ENCODE results near the gene FOXQ1. TPM values are rescaled to one million over a fixed set of nuclear protein-coding genes. Genes with fewer than 3 reads are reported as not detected.
"Not testable (repeated sequence)": the region's sequence is repeated elsewhere in the genome, so short reads cannot be mapped to it uniquely, and the experiment has no call there.

FOXQ1 gene
- total RNA-seq, 1 donor from 2014 or later = not detected

DNA sequence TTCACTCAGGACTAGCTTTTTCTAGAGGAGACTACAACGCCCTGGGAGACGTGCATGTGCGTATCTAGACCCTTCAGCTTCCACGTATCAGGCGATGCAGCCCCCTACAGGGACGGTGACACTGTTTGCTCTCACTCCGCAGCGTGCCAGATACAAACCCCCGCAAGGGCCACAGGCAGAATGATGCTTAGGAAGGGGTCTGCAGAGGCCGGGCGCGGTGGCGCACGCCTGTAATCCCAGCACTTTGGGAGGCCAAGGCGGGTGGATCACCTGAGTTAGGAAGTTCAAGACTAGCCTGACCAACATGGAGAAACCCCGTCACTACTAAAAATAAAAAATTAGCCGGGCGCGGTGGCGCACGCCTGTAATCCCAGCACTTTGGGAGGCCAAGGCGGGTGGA is 6.7 kb downstream of the FOXQ1 start:
- DNase-seq (ENCODE audit: low read depth, low spot score) = not testable (repeated sequence)

DNA sequence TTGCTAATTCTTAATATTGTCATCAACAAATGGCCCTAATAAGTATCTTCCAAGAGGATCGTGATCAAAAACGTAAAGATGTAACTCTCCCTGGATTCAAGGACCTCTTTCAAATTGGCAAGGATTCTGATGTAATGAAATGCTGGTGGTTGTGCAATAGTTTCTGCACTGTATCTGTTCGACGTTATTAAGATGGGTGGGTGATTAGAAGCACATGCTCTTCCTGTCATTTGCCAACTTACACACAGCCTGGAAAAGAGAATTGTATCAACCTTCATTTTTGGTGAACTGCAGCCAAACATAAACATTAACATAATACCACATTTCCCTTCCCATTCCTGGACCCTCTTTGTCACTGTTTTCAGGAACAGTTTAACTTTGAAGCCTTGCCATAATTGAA is 9.8 kb downstream of the FOXQ1 start:
- no peak for DNase-seq (ENCODE audit: low read depth, low spot score)

DNA sequence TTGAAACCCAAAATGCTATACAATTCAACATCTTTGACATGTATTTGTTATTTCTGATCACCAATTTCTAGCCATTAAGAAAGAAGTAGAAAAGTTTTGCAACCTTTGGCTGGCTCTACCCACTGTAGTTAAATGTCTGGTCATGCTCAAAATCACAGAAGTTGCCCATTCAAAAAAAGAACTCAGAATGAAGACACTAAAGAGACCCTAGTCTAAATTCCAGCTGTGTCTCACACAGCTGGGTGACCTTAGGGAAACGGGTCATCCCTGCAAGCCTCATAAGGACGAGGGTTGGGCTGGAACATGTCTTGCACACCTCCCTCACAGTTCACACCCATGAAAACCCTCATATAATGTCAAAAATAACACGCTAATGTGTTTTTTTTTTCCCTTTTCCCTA is 10.3 kb downstream of the FOXQ1 start:
- no peak for DNase-seq (ENCODE audit: low read depth, low spot score)

DNA sequence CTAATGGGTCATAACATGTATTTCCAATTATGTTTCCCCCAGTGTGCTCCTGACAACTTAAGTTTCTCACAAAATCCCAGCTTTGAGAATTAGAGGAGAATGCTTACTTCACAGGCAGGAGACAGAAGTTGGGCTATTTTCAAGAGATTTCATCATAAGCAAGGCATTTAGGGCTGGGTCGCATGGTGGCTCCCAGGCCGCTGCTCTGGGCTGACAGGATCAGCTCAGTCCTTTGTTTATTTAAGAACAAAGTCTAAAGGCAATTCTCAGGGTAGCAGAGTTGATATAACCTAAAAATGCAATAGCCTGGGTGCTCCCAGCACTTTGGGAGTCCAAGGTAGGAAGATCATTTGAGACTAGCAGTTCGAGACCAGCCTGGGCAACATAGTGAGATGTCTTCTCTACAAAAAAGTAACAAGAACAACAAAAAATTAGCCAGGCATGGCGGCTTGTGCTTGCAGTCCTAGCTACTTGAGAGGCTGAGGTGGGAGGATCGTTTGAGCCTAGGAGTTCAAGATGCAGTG is 10.9 kb downstream of the FOXQ1 start:
- no peak for DNase-seq (ENCODE audit: low read depth, low spot score)

DNA sequence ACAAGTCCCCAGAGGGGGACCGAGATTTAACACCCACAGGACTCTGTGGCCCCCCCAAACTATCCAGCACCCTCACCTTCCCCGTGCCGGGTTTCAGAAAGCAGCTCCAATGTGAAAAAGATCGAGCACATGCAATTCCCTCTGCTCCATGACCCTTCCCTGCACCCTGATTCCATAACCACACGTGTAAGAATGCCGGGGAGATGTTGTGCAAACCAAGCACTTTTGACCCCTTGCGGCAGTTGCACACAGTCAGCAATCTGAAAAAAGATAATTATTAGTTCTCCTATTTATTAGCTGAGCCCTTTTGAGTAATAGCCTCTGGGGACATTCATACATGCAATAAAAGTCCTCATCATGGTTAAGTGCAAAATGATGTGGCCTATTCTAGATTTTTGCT is 13.0 kb downstream of the FOXQ1 start:
- no peak for DNase-seq (ENCODE audit: low read depth, low spot score)

DNA sequence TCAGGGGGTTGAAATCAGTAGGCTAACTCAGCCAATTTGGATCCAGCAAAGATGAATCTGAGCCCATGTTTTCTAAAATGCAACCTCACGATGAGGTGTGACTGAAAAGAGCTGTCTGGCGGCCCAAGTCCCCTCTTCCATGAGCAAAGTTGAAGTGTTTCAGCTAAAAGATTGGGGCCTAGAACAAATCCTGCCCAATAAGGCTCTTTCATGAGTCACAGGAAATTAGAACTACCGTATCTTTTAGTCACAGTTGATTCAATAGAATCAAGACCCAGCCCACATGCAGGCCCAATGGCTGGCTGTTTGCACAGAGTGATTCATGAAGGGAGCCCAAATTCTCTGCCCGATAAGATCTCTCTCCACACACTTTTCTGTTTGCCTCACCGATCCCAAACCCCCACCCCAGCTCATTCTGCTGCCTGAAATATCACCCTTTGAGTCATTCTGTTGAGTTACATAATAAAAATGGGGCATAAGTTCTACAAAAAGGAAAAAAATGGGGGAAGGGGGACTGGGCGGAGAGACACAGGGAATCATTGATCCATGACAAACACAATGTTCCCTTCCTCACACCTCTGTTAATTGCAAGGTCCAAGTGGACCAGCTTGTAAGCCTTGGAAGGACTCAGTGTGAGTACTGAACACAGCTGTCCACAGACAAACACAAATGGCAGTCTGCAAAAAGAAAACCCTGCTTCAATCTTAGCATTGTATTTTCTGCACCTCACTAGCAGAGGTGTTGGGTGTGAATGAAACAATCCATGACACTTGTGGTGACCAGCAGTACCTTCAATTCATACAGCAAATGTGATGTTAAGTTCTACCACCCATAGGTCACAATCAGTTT is 13.8 kb downstream of the FOXQ1 start:
- no peak for DNase-seq (ENCODE audit: low read depth, low spot score)

DNA sequence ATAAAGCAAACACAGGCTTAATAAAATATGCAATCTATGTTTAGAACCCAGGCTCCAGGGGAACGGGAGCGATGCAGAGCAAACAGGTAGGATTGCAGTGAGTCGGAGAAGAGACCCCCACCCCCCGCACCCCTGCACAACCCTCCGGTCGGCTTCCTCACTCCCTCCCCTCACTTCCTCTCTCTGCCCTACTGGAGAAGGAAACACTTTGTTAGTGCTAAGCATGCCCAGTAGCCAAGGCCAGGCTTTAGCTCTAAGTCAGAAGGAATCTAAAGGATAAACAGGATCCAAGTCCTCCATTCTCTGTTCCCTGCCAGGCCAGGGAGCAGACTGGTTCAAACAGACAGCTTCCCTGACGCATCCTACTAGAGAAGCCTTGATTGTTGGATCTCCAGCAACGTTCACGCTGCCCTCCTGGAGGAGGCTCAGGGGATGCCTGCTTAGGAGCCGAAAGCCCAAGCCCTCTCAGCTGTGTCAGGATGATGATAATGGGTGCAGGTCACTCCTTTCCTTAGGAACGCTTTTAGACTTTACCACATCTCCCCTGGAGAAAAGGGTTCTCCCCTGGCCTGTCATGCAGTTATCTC is 14.7 kb downstream of the FOXQ1 start:
- no peak for DNase-seq (ENCODE audit: low read depth, low spot score)

DNA sequence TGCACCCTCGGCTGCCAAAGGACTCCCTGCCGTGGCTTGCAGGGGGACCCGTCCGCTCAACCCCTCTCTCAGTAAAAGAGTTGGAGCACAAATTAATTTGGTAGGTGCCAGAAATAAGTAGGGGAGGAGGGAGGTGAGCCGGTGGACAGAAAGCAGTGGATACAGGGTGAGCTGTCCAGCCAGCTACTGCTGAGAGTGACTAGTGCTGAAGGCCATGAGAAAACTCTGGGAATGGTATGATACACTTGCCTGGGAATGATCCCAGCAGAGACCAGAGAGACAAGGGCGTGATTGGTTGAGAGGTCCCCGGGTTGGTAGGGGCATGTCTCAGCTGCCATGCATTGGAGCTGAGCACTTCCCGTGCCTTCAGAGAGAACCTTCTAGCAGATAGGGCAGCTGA is 15.7 kb downstream of the FOXQ1 start:
- DNase-seq (ENCODE audit: low read depth, low spot score) = no peak

DNA sequence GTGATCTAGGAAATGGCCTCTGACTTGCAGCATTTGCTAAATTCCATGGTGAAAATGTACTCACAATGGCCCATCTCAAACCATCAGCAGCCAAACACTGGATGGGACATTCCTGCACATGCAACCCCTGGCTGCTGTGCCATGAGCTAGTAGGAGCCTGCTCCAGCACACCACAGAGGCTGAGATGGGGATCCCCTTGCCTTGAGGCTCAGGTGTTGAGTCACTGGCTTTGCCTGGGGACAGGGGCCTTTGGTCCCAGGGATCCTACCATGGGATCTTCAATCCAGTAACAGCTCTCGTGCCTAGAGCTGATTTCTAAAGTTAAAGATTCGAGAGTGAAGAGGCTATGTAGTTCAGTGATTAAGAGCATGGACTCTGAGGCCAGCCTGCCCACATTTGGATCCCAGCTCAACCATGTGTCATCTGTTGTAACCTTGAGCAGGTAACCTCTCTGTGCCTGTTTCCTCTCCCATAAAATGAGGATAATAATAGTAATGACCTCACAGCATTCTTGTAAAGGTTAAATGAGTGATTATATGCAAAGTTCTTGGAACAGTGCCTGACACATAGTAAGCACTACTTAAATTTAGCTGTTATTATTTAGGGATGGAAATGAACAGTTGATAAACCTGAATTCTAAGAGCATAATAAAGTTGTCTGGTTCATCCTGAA is 16.4 kb downstream of the FOXQ1 start:
- no peak for DNase-seq (ENCODE audit: low read depth, low spot score)

DNA sequence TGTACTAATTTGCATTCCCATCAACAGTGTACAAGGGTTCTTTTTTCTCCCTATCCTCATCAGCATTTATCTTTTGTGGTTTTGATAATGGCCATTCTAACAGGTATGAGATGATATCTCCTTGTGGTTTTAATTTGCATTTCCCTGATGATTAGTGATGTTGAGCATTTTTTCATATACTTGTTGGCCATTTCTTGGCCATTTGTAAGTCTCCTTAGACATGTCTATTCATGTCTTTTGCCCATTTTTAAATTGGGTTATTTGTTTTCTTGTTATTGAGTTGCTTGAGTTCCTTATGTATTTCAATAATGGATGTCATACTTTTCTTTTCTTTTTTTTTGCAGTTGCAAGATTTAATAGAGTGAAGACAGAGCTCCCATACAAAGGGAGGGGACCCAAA is 17.8 kb downstream of the FOXQ1 start:
- DNase-seq (ENCODE audit: low read depth, low spot score) = no peak

DNA sequence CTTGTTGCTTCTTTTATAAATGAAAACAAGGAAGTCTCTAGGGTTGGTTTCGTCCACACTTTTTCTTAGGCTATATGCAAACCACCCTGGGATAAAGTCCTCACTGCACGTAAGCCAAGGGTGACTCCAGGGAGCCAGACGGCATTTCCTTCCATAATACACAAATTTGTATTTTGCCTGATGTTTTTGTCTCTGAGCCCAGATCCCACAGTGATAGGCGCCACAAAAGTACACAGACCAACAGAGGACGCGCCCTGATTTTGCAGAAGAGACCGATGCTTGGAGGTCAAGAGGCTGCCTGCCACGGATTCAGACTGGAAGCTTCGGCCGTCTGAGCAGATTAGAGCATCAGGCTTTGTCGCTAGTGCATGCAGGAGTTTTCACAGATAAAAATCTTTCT is 22.8 kb downstream of the FOXQ1 start:
- no peak for DNase-seq (ENCODE audit: low read depth, low spot score)

DNA sequence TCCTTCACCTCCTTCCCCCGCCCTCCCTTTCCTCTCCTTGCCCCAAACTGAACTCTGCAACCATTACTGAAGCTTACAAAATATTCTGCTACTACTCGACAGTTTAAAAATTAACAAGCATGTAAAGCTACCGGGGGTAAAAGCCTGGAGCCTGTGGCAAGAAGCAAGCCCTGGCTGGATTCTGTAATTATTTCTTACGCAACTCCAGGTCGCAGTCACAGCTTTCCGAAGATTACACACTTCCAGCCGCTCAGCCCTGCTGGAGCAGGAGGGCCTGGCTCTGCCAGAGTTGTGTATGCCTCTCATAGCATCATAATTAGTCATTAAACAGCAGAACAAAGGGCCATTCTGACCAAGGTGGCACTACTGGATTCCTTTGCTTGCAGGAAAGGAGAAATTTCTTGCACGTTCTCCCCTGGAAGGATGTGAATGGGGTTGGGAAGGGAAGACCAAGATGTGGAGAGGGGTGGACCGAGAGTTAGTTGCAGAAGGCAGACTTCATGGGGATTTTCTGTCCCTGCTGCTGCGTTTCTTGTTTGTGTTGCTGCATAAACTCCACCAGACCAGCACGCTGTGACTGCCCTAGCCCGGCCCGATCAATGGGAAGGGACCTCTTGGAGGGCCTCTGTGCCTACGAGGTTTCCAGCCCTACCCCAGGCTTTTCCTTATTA is 23.6 kb downstream of the FOXQ1 start:
- DNase-seq (ENCODE audit: low read depth, low spot score) = no peak

DNA sequence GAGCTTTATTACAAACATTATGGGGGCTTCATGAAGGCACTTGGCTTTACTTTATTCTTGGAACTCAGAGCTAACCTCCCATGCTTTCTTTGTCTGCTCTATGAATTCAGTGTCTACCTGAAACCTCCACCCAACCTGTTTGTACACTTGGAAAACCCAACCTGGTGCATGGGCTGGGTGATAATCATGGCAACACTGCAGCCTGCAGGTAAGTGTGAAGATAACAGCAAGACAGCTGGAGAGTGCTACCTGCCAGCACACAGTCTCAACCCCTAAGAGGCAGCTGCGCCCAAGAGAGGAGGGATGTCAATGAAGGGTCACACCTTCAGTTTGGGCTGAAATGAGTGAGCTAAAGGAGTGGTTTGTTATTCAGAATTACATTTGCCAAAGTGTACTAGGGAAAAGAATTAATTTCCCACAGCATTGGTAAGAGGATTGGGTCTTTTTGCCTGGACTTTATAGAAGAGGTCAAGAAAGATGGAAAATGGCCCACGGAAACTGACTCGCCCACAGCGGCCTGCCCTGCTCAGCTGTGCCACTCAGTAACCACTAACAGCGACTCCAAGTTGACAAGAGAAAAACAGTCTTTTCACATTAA is 24.4 kb downstream of the FOXQ1 start:
- DNase-seq (ENCODE audit: low read depth, low spot score) = no peak

DNA sequence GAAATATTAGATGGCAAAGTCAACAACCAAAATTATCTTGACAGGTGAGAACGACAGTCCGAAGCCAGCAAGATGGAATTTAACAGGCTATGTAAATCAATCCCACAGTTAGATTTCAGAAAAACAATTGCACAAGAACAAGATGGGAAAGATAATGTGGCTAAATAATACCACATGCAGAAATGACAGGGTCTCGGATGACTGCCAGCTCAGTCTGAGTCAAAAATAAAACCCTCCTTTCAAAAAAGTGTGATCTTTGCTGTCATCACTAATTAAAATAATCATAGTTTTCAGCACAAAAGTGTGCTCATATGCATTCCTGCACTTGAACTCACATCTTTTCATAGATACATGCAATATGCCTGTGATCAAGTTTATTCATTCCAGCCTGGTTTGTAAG is 25.9 kb downstream of the FOXQ1 start:
- no peak for DNase-seq (ENCODE audit: low read depth, low spot score)

DNA sequence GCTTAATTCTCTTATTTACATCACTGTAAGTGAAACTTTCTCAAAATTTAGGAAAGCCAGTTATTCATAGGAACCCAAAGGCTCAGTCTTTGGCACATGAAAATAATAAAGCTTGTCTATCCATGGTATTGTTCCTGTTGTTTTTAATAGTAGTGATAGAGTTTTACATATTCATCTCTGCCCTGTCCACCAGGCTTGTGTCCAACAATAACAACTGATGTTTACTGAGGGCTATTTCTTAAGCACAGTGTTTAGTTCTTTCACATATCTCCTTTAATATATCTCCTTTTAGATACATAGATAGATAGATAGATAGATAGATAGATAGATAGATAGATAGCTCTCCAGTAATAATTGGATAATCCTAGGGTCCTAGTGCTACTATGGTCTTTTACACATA is 34.2 kb downstream of the FOXQ1 start:
- DNase-seq (ENCODE audit: low read depth, low spot score) = no peak

DNA sequence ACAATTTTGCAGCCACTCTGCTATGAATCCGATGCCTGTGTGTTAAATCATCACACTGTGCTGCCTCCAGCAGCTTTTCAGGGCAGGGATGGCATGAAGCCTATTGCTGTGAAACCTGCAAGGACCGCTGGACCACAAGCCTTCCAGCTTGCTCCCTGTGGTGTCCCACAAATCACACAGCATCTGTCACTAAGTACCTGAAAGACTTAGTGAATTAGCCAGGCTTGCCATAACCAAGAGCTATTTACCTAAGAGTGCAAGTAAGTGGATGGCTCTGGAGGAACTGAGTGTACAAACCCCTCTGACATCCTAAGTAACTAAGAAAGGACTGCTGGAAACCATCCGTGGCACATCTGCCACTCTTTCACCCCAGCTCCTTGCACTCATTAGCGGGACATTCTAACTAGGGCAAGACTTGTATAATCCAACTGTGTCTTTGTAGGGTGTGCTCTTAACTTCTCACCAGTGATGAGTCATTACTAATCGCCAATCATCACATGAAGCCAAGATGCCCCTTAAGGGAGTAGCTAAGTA is 34.7 kb downstream of the FOXQ1 start:
- no peak for DNase-seq (ENCODE audit: low read depth, low spot score)

DNA sequence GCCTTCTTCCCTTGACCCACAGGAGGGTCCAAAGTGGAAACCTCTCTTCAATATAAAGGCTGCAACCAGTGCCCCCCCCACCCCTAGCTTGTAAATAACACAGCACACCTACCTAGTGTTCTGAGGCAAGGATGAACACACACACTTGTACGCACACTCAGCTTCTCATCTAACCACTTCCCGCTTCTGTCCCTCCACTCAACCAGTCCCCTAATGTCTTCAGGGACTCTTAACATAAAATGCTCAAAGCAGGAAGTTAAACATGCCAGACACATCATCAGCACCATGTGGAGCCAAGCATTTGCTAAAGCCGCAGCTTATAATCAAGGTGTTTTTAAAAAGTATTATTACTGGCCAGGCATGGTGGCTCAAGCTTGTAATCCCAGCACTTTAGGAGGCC is 35.3 kb downstream of the FOXQ1 start:
- DNase-seq (ENCODE audit: low read depth, low spot score) = no peak

DNA sequence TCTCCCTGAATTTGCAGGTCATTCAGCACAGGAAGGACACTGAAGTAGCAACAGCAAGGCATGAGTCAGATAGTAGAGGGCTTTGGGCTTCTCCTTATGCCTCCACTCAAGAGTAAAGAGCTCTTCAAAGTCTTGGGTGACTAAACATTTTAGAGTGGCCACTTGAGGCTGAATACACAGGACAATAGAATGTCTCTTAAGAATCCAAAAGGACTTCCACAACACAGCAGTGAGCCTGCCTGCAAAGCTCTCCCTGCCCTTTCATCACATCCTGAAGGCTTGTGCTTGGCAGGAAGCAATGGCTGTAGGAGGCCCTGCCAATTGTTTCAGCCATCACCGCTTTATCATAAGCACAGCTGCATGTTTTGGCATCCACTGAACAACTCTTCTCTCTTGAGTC is 36.8 kb downstream of the FOXQ1 start:
- no peak for DNase-seq (ENCODE audit: low read depth, low spot score)

DNA sequence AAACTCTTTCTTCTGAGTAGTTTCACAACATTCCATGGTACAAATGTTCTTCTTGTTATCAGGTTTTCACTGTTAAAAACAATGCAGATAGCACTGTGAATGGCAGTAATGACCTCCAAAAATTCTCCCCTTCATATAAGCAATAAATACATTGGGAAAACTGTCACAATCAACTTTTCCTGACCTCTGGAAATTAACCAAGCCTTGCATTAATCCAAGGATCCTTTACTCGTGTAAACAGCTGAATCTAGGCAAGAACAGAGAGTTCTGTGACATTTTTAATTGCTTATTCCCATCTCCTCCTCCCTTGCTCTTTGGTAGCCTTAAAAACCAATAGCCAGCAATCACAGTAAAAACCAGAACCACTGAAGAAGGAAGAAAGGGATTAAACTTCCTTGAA is 37.8 kb downstream of the FOXQ1 start:
- DNase-seq (ENCODE audit: low read depth, low spot score) = no peak

DNA sequence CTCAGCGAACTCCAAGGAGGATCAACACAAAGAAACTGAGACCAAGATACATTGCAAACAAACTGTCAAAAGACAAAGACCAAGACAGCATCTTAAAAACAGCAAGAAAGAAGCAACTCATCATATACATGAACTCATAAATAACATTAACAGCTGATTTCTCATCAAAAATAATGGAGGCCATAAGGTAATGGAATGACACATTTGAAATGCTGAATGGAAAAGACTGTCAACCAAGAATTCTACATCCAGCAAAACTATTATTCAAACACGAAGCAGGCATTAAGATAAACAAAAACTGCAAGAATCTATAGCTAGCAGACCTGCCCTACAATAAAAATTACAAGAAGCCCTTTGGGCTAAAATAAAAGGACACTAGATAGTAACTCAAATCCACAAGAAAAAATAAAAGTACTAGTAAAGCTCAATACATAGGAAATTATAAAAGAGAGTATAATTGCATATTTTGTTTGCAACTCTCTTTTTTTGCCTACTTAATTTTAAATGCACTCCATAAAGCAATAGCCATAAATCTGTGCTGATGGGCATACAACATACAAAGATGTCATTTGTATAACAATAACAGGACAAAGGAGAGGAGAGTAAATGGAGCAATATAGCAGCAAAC is 39.6 kb downstream of the FOXQ1 start:
- DNase-seq (ENCODE audit: low read depth, low spot score) = no peak

DNA sequence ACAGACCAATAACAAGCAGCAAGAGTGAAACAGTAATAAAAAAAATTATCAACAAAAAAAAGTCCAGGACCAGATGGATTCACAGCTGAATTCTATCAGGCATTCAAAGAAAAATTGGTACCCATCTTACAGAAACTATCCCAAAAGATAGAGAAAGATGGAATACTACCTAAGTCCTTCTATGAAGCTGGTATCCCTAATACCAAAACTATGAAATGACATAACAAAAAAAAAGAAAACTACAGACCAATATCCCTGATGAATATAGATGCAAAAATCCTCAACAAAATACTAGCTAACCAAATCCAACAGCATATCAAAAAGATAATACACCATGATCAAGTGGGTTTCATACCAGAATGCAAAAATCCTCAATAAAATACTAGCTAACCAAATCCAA is 43.2 kb downstream of the FOXQ1 start:
- not testable (repeated sequence) for DNase-seq (ENCODE audit: low read depth, low spot score)

Data from pulmonary artery endothelial cell (primary cell).